K562 (cell line): ENCODE results near the gene AKNAD1. TPM values are rescaled to one million over a fixed set of nuclear protein-coding genes. Genes with fewer than 3 reads are reported as not detected.

Source experiments
- CEBPG ChIP-seq, 3 experiments: fragments of 200-800 bp in 1 of 3; sonication (Bioruptor generic) in 1 of 3; sonication (generic) in 1 of 3; formaldehyde crosslinking in 1 of 3; IDR thresholded peaks in 2 of 3; conservative IDR thresholded peaks in 1 of 3; 2 replicates each; pipeline versions ENCODE4 v1.6.1 to v1.8.0; 2016 to 2022; ENCODE audit warnings: missing compliant biosample characterization in 2 of 3, missing genetic modification characterization in 2 of 3, mild to moderate bottlenecking in 1 of 3, missing genetic modification reagents in 1 of 3
- CREBBP ChIP-seq: IDR thresholded peaks from one replicate; pipeline ENCODE4 v1.6.1; 2012; ENCODE audit warnings: low read depth, mild to moderate bottlenecking, control low read depth, inconsistent platforms, low read length
- HDAC1 ChIP-seq, 2 experiments: fragments of 450-650 bp; IDR thresholded peaks; 2 replicates each; pipeline ENCODE4 v1.6.1; 2016 to 2017; ENCODE audit warnings: inconsistent platforms in 1 of 2, mild to moderate bottlenecking in 1 of 2, moderate library complexity in 1 of 2
- HMG20B ChIP-seq: fragments of 250-450 bp; sonication (Bioruptor Pico); IDR thresholded peaks from 2 replicates; pipeline ENCODE4 v1.5.0; 2021; ENCODE audit warnings: mild to moderate bottlenecking
- HSF4 ChIP-seq: fragments of 250-450 bp; sonication (Bioruptor Pico); IDR thresholded peaks from 2 replicates; pipeline ENCODE4 v2.1.2; 2022; ENCODE audit warnings: mild to moderate bottlenecking, moderate library complexity, borderline replicate concordance
- KAT2B ChIP-seq: IDR thresholded peaks from one replicate; pipeline ENCODE4 v1.6.1; 2012; ENCODE audit warnings: low read depth, mild to moderate bottlenecking, control low read depth, inconsistent platforms, low read length, moderate library complexity
- NR4A1 ChIP-seq, 2 experiments: fragments of 250-450 bp in 1 of 2; fragments of 450-650 bp in 1 of 2; sonication (Bioruptor Pico) in 1 of 2; IDR thresholded peaks; 2 replicates each; pipeline versions ENCODE4 v1.4.0 to v1.6.1; 2016 to 2020; ENCODE audit warnings: mild to moderate bottlenecking in 2 of 2, missing compliant biosample characterization in 1 of 2, missing genetic modification characterization in 1 of 2, moderate library complexity in 1 of 2
- PTBP1 ChIP-seq: fragments of 200-400 bp; formaldehyde crosslinking; IDR thresholded peaks from 2 replicates; pipeline ENCODE4 v1.6.1; 2017; ENCODE audit warnings: low read depth, low read length
- SAFB2 ChIP-seq: fragments of 200-400 bp; formaldehyde crosslinking; IDR thresholded peaks from 2 replicates; pipeline ENCODE4 v1.6.1; 2018; ENCODE audit warnings: borderline replicate concordance, low read length, low read depth, moderate library complexity; ENCODE audit not compliant: severe bottlenecking
- SP2 ChIP-seq: IDR thresholded peaks from 2 replicates; pipeline ENCODE4 v1.6.1; 2011; ENCODE audit warnings: mild to moderate bottlenecking, low read depth, low read length, moderate library complexity; ENCODE audit not compliant: poor library complexity, severe bottlenecking; ENCODE audit errors: extremely low read depth
- SRSF9 ChIP-seq: fragments of 200-400 bp; formaldehyde crosslinking; IDR thresholded peaks from 2 replicates; pipeline ENCODE4 v1.6.1; 2017; ENCODE audit warnings: low read depth, low read length, borderline replicate concordance
- TBL1XR1 ChIP-seq, 2 experiments: IDR thresholded peaks; 2 replicates each; pipeline ENCODE4 v1.6.1; 2012; ENCODE audit warnings: improper control_type of control experiment in 2 of 2, low read length in 2 of 2, mild to moderate bottlenecking in 1 of 2
- TRIM28 ChIP-seq: fragments of 450-650 bp; IDR thresholded peaks from 2 replicates; pipeline ENCODE4 v1.6.1; 2017
- UBTF ChIP-seq, 2 experiments: IDR thresholded peaks; 2 replicates each; pipeline ENCODE4 v1.6.1; 2012; ENCODE audit warnings: improper control_type of control experiment in 2 of 2, low read depth in 2 of 2, low read length in 2 of 2, borderline replicate concordance in 1 of 2
- ZBED1 ChIP-seq: IDR thresholded peaks from 2 replicates; pipeline ENCODE4 v1.6.1; 2014
- ZBTB1 ChIP-seq: sonication (generic); formaldehyde crosslinking; IDR thresholded peaks from 2 replicates; pipeline ENCODE4 v1.8.1; 2023; ENCODE audit warnings: missing genetic modification reagents, low read depth, mild to moderate bottlenecking, borderline replicate concordance
- ZKSCAN3 ChIP-seq: fragments of 250-450 bp; sonication (Bioruptor Pico); IDR thresholded peaks from 2 replicates; pipeline ENCODE4 v1.4.0; 2020
- ZNF766 ChIP-seq: fragments of 200-800 bp; sonication (Bioruptor generic); conservative IDR thresholded peaks from 2 replicates; pipeline ENCODE4 v1.6.1; 2016; ENCODE audit warnings: missing genetic modification characterization, missing compliant biosample characterization
- ZNF79 ChIP-seq: fragments of 250-450 bp; sonication (Bioruptor Pico); IDR thresholded peaks from 2 replicates; pipeline ENCODE4 v1.4.0; 2020; ENCODE audit warnings: low read depth, mild to moderate bottlenecking, moderate library complexity
- polyA plus RNA-seq, 8 experiments: library from polyadenylated mRNA; depleted of rRNA in 4 of 8; stranded (reverse) in 5 of 8; unstranded in 3 of 8; fragments of >200 nt; fragmentation: Nextera tagmentation in 2 of 8; fragmentation: Illumina TruSeq in 1 of 8; extraction: Ambion mirVana in 2 of 8; extraction: Trizol in 1 of 8; gene quantifications; 2 replicates each; pipeline versions ENCODE4 v1.2.1 to v1.2.3, GENCODE V29; 2011 to 2014; ENCODE audit warnings: inconsistent platforms in 1 of 8, missing spikeins in 1 of 8
- total RNA-seq, 7 experiments: library from RNA; depleted of rRNA in 6 of 7; stranded (reverse); fragments of >200 nt in 6 of 7; fragmentation: Illumina TruSeq in 2 of 7; extraction: Trizol in 2 of 7; gene quantifications; 2 replicates each; pipeline versions ENCODE4 v1.2.1 to v1.2.3, GENCODE V29; 2011 to 2021; ENCODE audit warnings: low replicate concordance in 1 of 7
- TF ChIP-seq, protein P1 (sequence below): IDR thresholded peaks from 2 replicates; pipeline ENCODE4 v1.6.1; 2012; ENCODE audit warnings: low read depth, low read length, improper control_type of control experiment, borderline replicate concordance
- TF ChIP-seq, protein P2 (sequence below): IDR thresholded peaks from 2 replicates; pipeline ENCODE4 v1.6.1; 2011; ENCODE audit not compliant: insufficient read length; ENCODE audit errors: extremely low read depth
- TF ChIP-seq, protein P3 (sequence below): fragments of 450-650 bp; formaldehyde crosslinking; IDR thresholded peaks from 2 replicates; pipeline ENCODE4 v1.4.0; 2022; ENCODE audit warnings: mild to moderate bottlenecking, moderate library complexity

The AKNAD1 gene
- total and polyA plus RNA-seq, 9 of the 15 experiments (the other 6 are each of a cell fraction or from before 2014, with no cell fraction given): 0.13 to 0.30 TPM; not detected in 7

GRCh38 chr1:108780937-108781574 lies 75.8 kb downstream of the AKNAD1 start (continued):
- TF ChIP-seq, protein P1, sequence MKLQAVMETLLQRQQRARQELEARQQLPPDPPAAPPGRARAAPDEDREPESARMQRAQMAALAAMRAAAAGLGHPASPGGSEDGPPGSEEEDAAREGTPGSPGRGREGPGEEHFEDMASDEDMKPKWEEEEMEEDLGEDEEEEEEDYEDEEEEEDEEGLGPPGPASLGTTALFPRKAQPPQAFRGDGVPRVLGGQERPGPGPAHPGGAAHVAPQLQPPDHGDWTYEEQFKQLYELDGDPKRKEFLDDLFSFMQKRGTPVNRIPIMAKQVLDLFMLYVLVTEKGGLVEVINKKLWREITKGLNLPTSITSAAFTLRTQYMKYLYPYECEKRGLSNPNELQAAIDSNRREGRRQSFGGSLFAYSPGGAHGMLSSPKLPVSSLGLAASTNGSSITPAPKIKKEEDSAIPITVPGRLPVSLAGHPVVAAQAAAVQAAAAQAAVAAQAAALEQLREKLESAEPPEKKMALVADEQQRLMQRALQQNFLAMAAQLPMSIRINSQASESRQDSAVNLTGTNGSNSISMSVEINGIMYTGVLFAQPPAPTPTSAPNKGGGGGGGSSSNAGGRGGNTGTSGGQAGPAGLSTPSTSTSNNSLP: 0 out of 2 replicates have a peak, but pooled peaks have one; percentile 86
- TF ChIP-seq TRIM28 (no peak; the same call in 1 of the 2 replicates), CEBPG (CRISPR knock-in tag; IDR thresholded peaks at IDR 0.05) (no peak), CEBPG (tag; conservative IDR thresholded peaks at IDR 0.05 in 1 of 2, IDR thresholded peaks at IDR 0.05 in 1 of 2) (peak in 1 of 2 experiments; percentile 84; a peak in 2 of 4 replicates), CREBBP (no peak), NR4A1 (CRISPR knock-in tag; IDR thresholded peaks at IDR 0.05) (no peak), NR4A1 (tag; IDR thresholded peaks at IDR 0.05) (no peak), UBTF (IDR thresholded peaks at IDR 0.05; ENCODE audit: borderline replicate concordance in 1 of 2, low read depth in 2 of 2, low read length in 2 of 2) (no peak), KAT2B (no peak), SAFB2 (no peak), TBL1XR1 (IDR thresholded peaks at IDR 0.05; ENCODE audit: low read length in 2 of 2) (0 out of 4 replicates have a peak, but pooled peaks of 1 of the 2 experiments have one; percentile 26), HMG20B (no peak), SP2 (no peak), PTBP1 (no peak), ZKSCAN3 (CRISPR knock-in tag) (no peak), SRSF9 (no peak), ZNF79 (CRISPR knock-in tag) (no peak), ZBED1 (no peak), ZNF766 (CRISPR knock-in tag) (no peak), HSF4 (no peak), ZBTB1 (no peak), HDAC1 (IDR thresholded peaks at IDR 0.05) (no peak)
- TF ChIP-seq, protein P2, sequence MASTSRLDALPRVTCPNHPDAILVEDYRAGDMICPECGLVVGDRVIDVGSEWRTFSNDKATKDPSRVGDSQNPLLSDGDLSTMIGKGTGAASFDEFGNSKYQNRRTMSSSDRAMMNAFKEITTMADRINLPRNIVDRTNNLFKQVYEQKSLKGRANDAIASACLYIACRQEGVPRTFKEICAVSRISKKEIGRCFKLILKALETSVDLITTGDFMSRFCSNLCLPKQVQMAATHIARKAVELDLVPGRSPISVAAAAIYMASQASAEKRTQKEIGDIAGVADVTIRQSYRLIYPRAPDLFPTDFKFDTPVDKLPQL: no peak
- TF ChIP-seq, protein P3, sequence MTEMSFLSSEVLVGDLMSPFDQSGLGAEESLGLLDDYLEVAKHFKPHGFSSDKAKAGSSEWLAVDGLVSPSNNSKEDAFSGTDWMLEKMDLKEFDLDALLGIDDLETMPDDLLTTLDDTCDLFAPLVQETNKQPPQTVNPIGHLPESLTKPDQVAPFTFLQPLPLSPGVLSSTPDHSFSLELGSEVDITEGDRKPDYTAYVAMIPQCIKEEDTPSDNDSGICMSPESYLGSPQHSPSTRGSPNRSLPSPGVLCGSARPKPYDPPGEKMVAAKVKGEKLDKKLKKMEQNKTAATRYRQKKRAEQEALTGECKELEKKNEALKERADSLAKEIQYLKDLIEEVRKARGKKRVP (CRISPR knock-in tag): no peak
